Raji (cell line): Measurements from ENCODE around the gene FAM83F.

Source experiments
- POLR2A ChIP-seq: IDR thresholded peaks from 2 replicates; pipeline ENCODE4 v1.6.1; 2011; ENCODE audit warnings: low read depth, low read length, control low read depth; ENCODE audit not compliant: insufficient read depth

FAM83F gene

GRCh38 chr22:39959640-39960447 lies 34.9 kb upstream of the FAM83F start, which contains the start of gene TMA7B:
TSS of gene TMA7B (plus strand) at chr22:39960397. CDS start at chr22:39964375, 3,978 bp downstream.
- no peak for TF ChIP-seq POLR2A

GRCh38 chr22:39960791-39961746 lies 33.7 kb upstream of the FAM83F start:
- TF ChIP-seq POLR2A, result no peak

DNA sequence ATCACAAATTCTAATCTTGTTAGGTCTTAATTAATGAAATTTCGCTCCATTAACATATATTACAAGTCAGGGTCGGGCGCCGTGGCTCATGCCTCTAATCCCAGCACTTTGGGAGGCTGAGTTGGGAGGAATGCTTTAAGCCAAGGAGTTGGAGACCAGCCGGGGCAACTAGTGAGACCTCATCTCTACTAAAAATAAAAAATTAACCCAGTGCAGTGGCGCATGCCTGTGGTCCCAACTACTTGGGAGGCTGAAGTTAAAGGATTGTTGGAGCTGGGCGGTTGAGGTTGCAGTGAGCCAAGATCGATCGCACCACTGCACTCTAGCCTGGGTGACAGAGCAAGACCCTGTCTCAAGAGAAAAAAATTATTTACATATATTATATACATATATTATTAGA lies 32.7 kb upstream of the FAM83F start:
- TF ChIP-seq POLR2A, result no peak

- no peak for TF ChIP-seq POLR2A
Measured at GRCh38 chr22:39965748-39966147, 29.0 kb upstream of the FAM83F start.

GRCh38 chr22:39966470-39966869 lies 28.3 kb upstream of the FAM83F start:
- no peak for TF ChIP-seq POLR2A

DNA sequence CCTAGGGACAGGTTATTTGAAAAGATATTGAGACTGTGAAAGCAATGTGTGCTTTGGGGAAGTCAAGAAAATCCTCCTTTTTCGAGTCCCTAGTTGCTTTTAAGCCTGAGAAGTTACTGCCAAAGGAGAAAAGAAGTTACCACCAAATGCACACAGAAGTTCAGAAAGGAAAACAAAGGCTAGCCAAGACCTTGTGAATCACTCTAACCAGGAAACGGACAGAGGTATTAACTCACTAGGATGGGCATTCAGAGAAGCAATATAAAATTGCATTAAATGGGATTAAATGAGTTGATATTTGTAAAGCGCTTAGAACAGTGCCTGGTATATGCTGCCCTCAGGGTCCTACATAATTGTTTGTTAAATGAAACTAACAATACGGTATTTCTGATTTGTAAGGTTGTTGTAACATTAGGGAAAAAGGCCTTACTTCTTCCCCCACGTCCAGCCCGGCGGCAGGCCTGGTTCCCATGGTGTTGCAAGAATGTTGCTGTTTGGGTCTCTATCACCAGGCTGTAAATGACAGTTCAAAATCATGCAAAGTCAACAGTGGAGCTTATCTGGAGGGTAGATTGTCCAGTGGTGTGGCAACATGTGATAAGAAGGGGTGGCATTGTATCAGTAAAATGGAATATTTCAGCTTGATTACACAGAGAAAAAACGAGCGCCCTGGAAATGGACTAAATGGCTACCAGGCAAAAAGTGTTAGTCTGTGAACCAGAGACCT lies 27.5 kb upstream of the FAM83F start:
- TF ChIP-seq POLR2A, result no peak

- no peak for TF ChIP-seq POLR2A
Measured at GRCh38 chr22:39967996-39968972, 26.5 kb upstream of the FAM83F start.

DNA sequence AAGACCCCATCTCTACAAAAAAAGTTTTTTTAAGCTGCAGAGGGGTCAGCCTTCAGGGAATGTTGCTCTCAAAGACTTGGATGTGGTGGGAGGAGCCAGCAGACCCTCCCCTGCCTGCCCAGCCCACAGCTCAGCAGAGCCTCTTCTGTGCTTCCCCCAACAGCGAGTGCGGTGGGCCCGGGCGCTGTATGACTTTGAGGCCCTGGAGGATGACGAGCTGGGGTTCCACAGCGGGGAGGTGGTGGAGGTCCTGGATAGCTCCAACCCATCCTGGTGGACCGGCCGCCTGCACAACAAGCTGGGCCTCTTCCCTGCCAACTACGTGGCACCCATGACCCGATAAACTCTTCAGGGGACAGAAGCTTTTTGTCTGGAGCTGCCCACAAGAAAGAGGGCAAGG lies 24.0 kb upstream of the FAM83F start:
- no peak for TF ChIP-seq POLR2A

DNA sequence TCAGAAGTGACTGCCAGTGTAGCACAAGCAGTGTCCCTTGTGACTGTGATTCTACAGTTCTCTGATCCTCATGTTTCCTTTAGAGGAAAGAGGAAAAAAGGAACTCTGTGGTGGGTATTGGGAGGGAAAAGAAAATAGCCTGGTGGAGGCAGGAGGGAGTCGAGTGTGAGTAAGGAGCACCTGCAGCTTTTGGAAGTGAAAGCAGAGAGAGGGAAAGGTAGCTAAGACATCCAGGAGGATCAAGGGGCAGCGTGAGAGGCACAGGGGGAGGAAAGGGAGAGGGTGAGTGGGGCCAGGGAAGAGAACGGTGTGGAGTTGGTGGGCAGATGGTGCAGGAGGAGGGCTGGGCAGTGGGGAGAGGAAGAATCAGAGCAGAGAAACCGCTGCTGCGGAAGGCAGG lies 22.1 kb upstream of the FAM83F start:
- TF ChIP-seq POLR2A, result no peak

DNA sequence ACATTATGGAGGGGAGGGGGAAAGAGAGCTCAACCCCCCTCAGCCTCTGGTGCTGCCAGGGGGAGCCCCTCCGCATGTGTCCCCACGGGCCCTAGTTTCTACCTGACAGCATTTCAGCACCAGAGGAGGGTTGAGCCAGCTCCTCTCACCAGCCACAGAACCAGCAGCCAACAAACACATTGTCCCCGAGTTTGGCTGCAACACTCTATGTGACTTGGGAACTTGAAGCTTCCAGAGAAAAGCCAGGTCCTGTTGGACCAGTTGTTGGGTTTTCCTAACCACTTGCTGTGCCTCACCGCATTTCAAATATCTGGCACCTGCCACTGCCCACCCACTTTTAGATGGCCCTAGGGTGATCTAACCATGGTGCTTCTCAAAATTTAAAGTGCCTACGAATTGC lies 21.1 kb upstream of the FAM83F start:
- no peak for TF ChIP-seq POLR2A

GRCh38 chr22:39974065-39974464 lies 20.7 kb upstream of the FAM83F start:
- TF ChIP-seq POLR2A, result no peak

DNA sequence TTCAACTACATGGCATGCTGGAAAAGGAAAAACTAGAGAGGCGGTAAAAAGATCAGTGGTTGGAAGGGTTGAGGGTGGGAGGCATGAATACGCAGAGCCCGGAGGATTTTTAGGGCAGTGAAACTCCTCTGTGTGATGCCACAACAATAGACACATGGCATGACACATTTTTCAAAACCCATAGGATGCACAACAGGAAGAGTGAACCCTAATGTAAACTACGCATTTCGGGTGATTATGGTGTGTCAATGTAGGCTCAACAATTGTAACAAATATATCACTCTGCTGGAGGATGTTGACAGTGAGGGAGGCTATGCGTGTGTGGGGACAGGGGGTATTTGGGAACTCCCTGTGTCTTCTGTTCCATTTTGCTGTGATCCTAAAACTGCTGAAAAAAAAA lies 15.7 kb upstream of the FAM83F start:
- no peak for TF ChIP-seq POLR2A

GRCh38 chr22:39979458-39979857 lies 15.3 kb upstream of the FAM83F start:
- TF ChIP-seq POLR2A, result no peak

GRCh38 chr22:39980596-39980995 lies 14.2 kb upstream of the FAM83F start:
- no peak for TF ChIP-seq POLR2A
